ENCODE results near the gene EPHB2. TPM values are rescaled to one million over a fixed set of nuclear protein-coding genes. Genes with fewer than 3 reads are reported as not detected.
"Not testable (repeated sequence)": the region's sequence is repeated elsewhere in the genome, so short reads cannot be mapped to it uniquely, and the experiment has no call there.

EPHB2 gene
- total and polyA plus RNA-seq, 8 donors, result 0.13 to 88.1 (median 2.6) TPM; not detected in 1

GRCh38 chr1:22941257-22941656 is 230.6 kb downstream of the EPHB2 start:
- no peak overlapping the region for H3K4me3 ChIP-seq
- H3K9me3 ChIP-seq, result peaks cover 0 to 24% (median 16%) of the 10 kb centered on the region in 4 donors
- H3K4me1 ChIP-seq, result no peaks in the 10 kb centered on the region
- no peak overlapping the region for H3K27ac ChIP-seq
- WGBS, 5 donors, result 31 to 70% (median 48%) methylated on average over 2 of the region's 2 CpGs
- no peaks in the 10 kb centered on the region for H3K36me3 ChIP-seq
- peaks cover 0 to 15% (median 3%) of the 10 kb centered on the region in 3 donors for H3K27me3 ChIP-seq
- TF ChIP-seq POLR2AphosphoS5 (IDR thresholded peaks at IDR 0.05) (no peak), CTCF (IDR thresholded peaks at IDR 0.05) (no peak), EP300 (IDR thresholded peaks at IDR 0.05) (no peak), POLR2A (IDR thresholded peaks at IDR 0.05) (no peak)
- DNase-seq, result no peak
- intact Hi-C loops (cut with DNase I; ENCODE audit: low total_unique reads), result no loop called here

- H3K4me3 ChIP-seq, result no peak overlapping the region
- no peak for TF ChIP-seq POLR2AphosphoS5 (IDR thresholded peaks at IDR 0.05)
- no peak for TF ChIP-seq CTCF (IDR thresholded peaks at IDR 0.05)
- no peak for TF ChIP-seq EP300 (IDR thresholded peaks at IDR 0.05)
- TF ChIP-seq POLR2A (IDR thresholded peaks at IDR 0.05), result no peak
- 77 to 88% (median 81%) methylated on average over 4 of the region's 4 CpGs for WGBS, 5 donors
Observed at GRCh38 chr1:22944346-22945055, 233.9 kb downstream of the EPHB2 start.

GRCh38 chr1:22945171-22945570 is 234.5 kb downstream of the EPHB2 start:
- peaks cover 0 to 18% (median 11%) of the 10 kb centered on the region in 4 donors for H3K9me3 ChIP-seq
- H3K27me3 ChIP-seq, result peaks cover 0 to 35% (median 3%) of the 10 kb centered on the region in 3 donors
- intact Hi-C loops (cut with DNase I; ENCODE audit: low total_unique reads); DNase-seq; H3K36me3 ChIP-seq; H3K4me3 ChIP-seq; H3K4me1 ChIP-seq; H3K27ac ChIP-seq: not testable (repeated sequence)
- WGBS, 5 donors, result 76 to 97% (median 96%) methylated on average over 5 of the region's 5 CpGs

More at GRCh38 chr1:22944346-22945055, 233.9 kb downstream of the EPHB2 start:
- DNase-seq, result no peak
- no peaks in the 10 kb centered on the region for H3K36me3 ChIP-seq
- H3K4me1 ChIP-seq, result no peaks in the 10 kb centered on the region
- no peak overlapping the region for H3K27ac ChIP-seq
- intact Hi-C loops (cut with DNase I; ENCODE audit: low total_unique reads), result no loop called here
- H3K9me3 ChIP-seq, result peaks cover 0 to 24% (median 16%) of the 10 kb centered on the region in 4 donors
- peaks cover 0 to 35% (median 3%) of the 10 kb centered on the region in 3 donors for H3K27me3 ChIP-seq

- H3K27me3 ChIP-seq, result peaks cover 18 to 75% (median 24%) of the 10 kb centered on the region in 3 donors
- 56 to 63% (median 60%) methylated on average over 5 of the region's 5 CpGs for WGBS, 5 donors
Observed at GRCh38 chr1:22949822-22950331, 239.2 kb downstream of the EPHB2 start.

More at GRCh38 chr1:22949822-22950331, 239.2 kb downstream of the EPHB2 start:
- Histone ChIP-seq H3K9me3 (peaks cover 0 to 9% (median 3%) of the 10 kb centered on the region in 4 donors), H3K36me3 (no peaks in the 10 kb centered on the region), H3K27ac (no peak overlapping the region), H3K4me1 (peaks cover 0 to 10% (median 4%) of the 10 kb centered on the region in 4 donors), H3K4me3 (no peak overlapping the region)
- intact Hi-C loops (cut with DNase I; ENCODE audit: low total_unique reads), result no loop called here
- TF ChIP-seq EP300 (IDR thresholded peaks at IDR 0.05), result no peak
- TF ChIP-seq CTCF (IDR thresholded peaks at IDR 0.05), result no peak
- TF ChIP-seq POLR2AphosphoS5 (IDR thresholded peaks at IDR 0.05), result no peak
- no peak for DNase-seq
